Keratinocyte (primary cell): ENCODE measurements around the gene MBTD1. TPM values are rescaled to one million over a fixed set of nuclear protein-coding genes. Genes with fewer than 3 reads are reported as not detected.

Experiments
- DNase-seq: peaks from one replicate; pipeline ENCODE4 v3.0.0-alpha.2; 2011; ENCODE audit warnings: low read depth, missing footprints, low spot score
- FAIRE-seq: peaks from 2 replicates; lab custom pipeline; 2011; peaks lifted over from hg19 to GRCh38; lab: Jason Lieb, UNC
- H2AFZ ChIP-seq: 2 replicates; pipeline ENCODE4 v1.6.0; 2012; ENCODE audit warnings: low read length, control low read depth, inconsistent platforms; ENCODE audit not compliant: control insufficient read depth
- H3K27ac ChIP-seq: 2 replicates; pipeline ENCODE4 v1.5.1; 2011; ENCODE audit warnings: low read length; ENCODE audit not compliant: control insufficient read depth, insufficient read depth
- H3K27me3 ChIP-seq: 3 replicates; pipeline ENCODE4 v1.6.0; 2011; ENCODE audit warnings: low read length; ENCODE audit not compliant: control insufficient read depth, insufficient read depth; ENCODE audit errors: extremely low read depth
- H3K36me3 ChIP-seq, 2 experiments: 2 replicates in 1 of 2; 3 replicates in 1 of 2; pipeline ENCODE4 v1.5.1; 2011; ENCODE audit warnings: low read length in 2 of 2, mild to moderate bottlenecking in 1 of 2; ENCODE audit not compliant: control insufficient read depth in 2 of 2, insufficient read depth in 2 of 2; ENCODE audit errors: extremely low read depth in 1 of 2
- H3K4me1 ChIP-seq: 3 replicates; pipeline ENCODE4 v1.5.1; 2011; ENCODE audit warnings: low read length; ENCODE audit not compliant: control insufficient read depth, insufficient read depth; ENCODE audit errors: extremely low read depth
- H3K4me2 ChIP-seq: 3 replicates; pipeline ENCODE4 v1.6.0; 2011; ENCODE audit warnings: low read depth, low read length; ENCODE audit not compliant: control insufficient read depth, insufficient read depth; ENCODE audit errors: extremely low read depth
- H3K4me3 ChIP-seq, 3 experiments: fragments of 200-600 bp in 1 of 3; sonication (generic) in 1 of 3; 2 replicates in 2 of 3; 3 replicates in 1 of 3; pipeline ENCODE4 v1.5.1; 2011 to 2016; ENCODE audit warnings: low read length in 3 of 3, mild to moderate bottlenecking in 3 of 3, control low read depth in 2 of 3, inconsistent platforms in 1 of 3, low read depth in 1 of 3, mixed read lengths in 1 of 3, mixed run types in 1 of 3, moderate library complexity in 1 of 3; ENCODE audit not compliant: control insufficient read depth in 2 of 3, insufficient read depth in 2 of 3; ENCODE audit errors: extremely low read depth in 1 of 3
- H3K79me2 ChIP-seq: 2 replicates; pipeline ENCODE4 v1.6.0; 2012; ENCODE audit warnings: low read length; ENCODE audit not compliant: control insufficient read depth, insufficient read depth
- H3K9ac ChIP-seq: 3 replicates; pipeline ENCODE4 v1.6.0; 2011; ENCODE audit warnings: low read length; ENCODE audit not compliant: control insufficient read depth, insufficient read depth; ENCODE audit errors: extremely low read depth
- H3K9me1 ChIP-seq: 3 replicates; pipeline ENCODE4 v1.6.0; 2011; ENCODE audit warnings: low read length; ENCODE audit not compliant: control insufficient read depth, insufficient read depth; ENCODE audit errors: extremely low read depth
- H3K9me3 ChIP-seq: 2 replicates; pipeline ENCODE4 v1.5.1; 2012; ENCODE audit warnings: low read depth, low read length; ENCODE audit not compliant: control insufficient read depth
- H4K20me1 ChIP-seq: 3 replicates; pipeline ENCODE4 v1.6.0; 2011; ENCODE audit warnings: low read length; ENCODE audit not compliant: control insufficient read depth, insufficient read depth; ENCODE audit errors: extremely low read depth
- CTCF ChIP-seq, 3 experiments: IDR thresholded peaks in 1 of 3; conservative IDR thresholded peaks in 1 of 3; optimal IDR thresholded peaks in 1 of 3; 2 replicates in 2 of 3; 3 replicates in 1 of 3; pipeline versions ENCODE3 to v1.5.1; 2011; ENCODE audit warnings: low read length in 3 of 3, mild to moderate bottlenecking in 3 of 3, moderate library complexity in 2 of 3, control low read depth in 1 of 3, inconsistent platforms in 1 of 3; ENCODE audit not compliant: insufficient read depth in 2 of 3; ENCODE audit errors: extremely low read depth in 1 of 3
- EZH2 ChIP-seq: IDR thresholded peaks from one replicate; pipeline ENCODE4 v1.6.1; 2012; ENCODE audit warnings: inconsistent platforms, mild to moderate bottlenecking, low read length, moderate library complexity
- dilution Hi-C: fragments of 300-500 bp; cut with MboI; formaldehyde crosslinking; loops from one replicate; pipeline ENCODE4 v1.7.0; 2020; ENCODE audit warnings: low sequenced_read_pairs; ENCODE audit not compliant: extremely low pct_ligation_motif_present
- polyA plus RNA-seq, 5 experiments: library from polyadenylated mRNA; depleted of rRNA in 3 of 5; stranded (reverse) in 3 of 5; stranded (forward) in 1 of 5; unstranded in 1 of 5; fragments of >200 nt; gene quantifications; 1 replicate in 1 of 5; 2 replicates in 3 of 5; 3 replicates in 1 of 5; pipeline versions ENCODE4 v1.2.1 to v1.2.3, GENCODE V29; 2011 to 2012; ENCODE audit warnings: missing spikeins in 2 of 5, low read depth in 1 of 5, low replicate concordance in 1 of 5

The MBTD1 gene
- polyA plus RNA-seq, 1 donor (not counting 4 experiments of a cell fraction or from before 2014, with no cell fraction given), result 7.0 TPM

GRCh38 chr17:51169340-51169739, 90.5 kb downstream of the MBTD1 start:
- Histone ChIP-seq H3K4me2 (no peak overlapping the region), H4K20me1 (peaks cover 3% of the 10 kb centered on the region), H3K4me1 (peaks cover 18% of the 10 kb centered on the region), H3K79me2 (peaks cover 26% of the 10 kb centered on the region), H3K27me3 (no peaks in the 10 kb centered on the region), H3K36me3 (peaks cover 24 to 25% of the 10 kb centered on the region in 2 experiments), H3K9me1 (no peaks in the 10 kb centered on the region), H3K9ac (no peak overlapping the region), H2AFZ (no peak overlapping the region), H3K9me3 (no peaks in the 10 kb centered on the region), H3K27ac (no peak overlapping the region), H3K4me3 (no peak overlapping the region)
- TF ChIP-seq CTCF (optimal IDR thresholded peaks at IDR 0.05 in 1 of 3, IDR thresholded peaks at IDR 0.05 in 1 of 3, conservative IDR thresholded peaks at IDR 0.05 in 1 of 3; ENCODE audit: extremely low read depth in 1 of 3, insufficient read depth in 2 of 3, low read length in 3 of 3) (no peak), EZH2 (no peak)
- DNase-seq (no peak), FAIRE-seq (no peak)
- dilution Hi-C loops, result no loop called here

- peak overlapping the region; percentile 90 to 96 (median 95) for H3K4me3 ChIP-seq
- no peaks in the 10 kb centered on the region for H3K9me3 ChIP-seq
- peaks cover 3% of the 10 kb centered on the region for H4K20me1 ChIP-seq
- H3K79me2 ChIP-seq, result peaks cover 26% of the 10 kb centered on the region
- no peak for FAIRE-seq
- H3K9ac ChIP-seq, result peak overlapping the region; percentile 96
- H3K27ac ChIP-seq, result peak overlapping the region; percentile 88
- H3K4me2 ChIP-seq, result peak overlapping the region; percentile 90
- TF ChIP-seq EZH2 (no peak), CTCF (optimal IDR thresholded peaks at IDR 0.05 in 1 of 3, IDR thresholded peaks at IDR 0.05 in 1 of 3, conservative IDR thresholded peaks at IDR 0.05 in 1 of 3; ENCODE audit: extremely low read depth in 1 of 3, insufficient read depth in 2 of 3, low read length in 3 of 3) (peak; percentile 61 to 86 (median 71))
- no peaks in the 10 kb centered on the region for H3K9me1 ChIP-seq
- peak overlapping the region; percentile 42 for H2AFZ ChIP-seq
- no peaks in the 10 kb centered on the region for H3K27me3 ChIP-seq
- peaks cover 18% of the 10 kb centered on the region for H3K4me1 ChIP-seq
- dilution Hi-C loops, result no loop called here
- peaks cover 27 to 30% of the 10 kb centered on the region in 2 experiments for H3K36me3 ChIP-seq
- DNase-seq, result no peak
These were observed 92.6 kb downstream of the MBTD1 start for GRCh38 chr17:51166987-51167931.
